ENCODE results near the gene LSM12.

Gene LSM12

GRCh38 chr17:44079877-44080821 lies 13.7 kb upstream of the LSM12 start:
- Mint-ChIP-seq H3K9me3 (no peaks in the 10 kb centered on the region), H3K4me3 (no peak overlapping the region), H3K27me3 (ENCODE audit: low read depth) (peaks cover 3% of the 10 kb centered on the region), H3K27ac (peak overlapping the region in 1 of 3 experiments; percentile 45), H3K36me3 (ENCODE audit: low read depth) (peaks cover 62% of the 10 kb centered on the region), H3K4me1 (no peaks in the 10 kb centered on the region)
- TF ChIP-seq CTCF (IDR thresholded peaks at IDR 0.05; ENCODE audit: unreplicated experiment in 3 of 3) = no peak

- Mint-ChIP-seq H3K4me3 (no peak overlapping the region), H3K9me3 (no peaks in the 10 kb centered on the region), H3K4me1 (no peaks in the 10 kb centered on the region), H3K36me3 (ENCODE audit: low read depth) (peaks cover 60% of the 10 kb centered on the region), H3K27me3 (ENCODE audit: low read depth) (peaks cover 3% of the 10 kb centered on the region), H3K27ac (no peak overlapping the region)
- TF ChIP-seq CTCF (IDR thresholded peaks at IDR 0.05; ENCODE audit: unreplicated experiment in 3 of 3) = no peak
These were observed 11.9 kb upstream of the LSM12 start for GRCh38 chr17:44078412-44078811.

- peaks cover 5% of the 10 kb centered on the region for H3K4me1 Mint-ChIP-seq
- TF ChIP-seq CTCF (IDR thresholded peaks at IDR 0.05; ENCODE audit: unreplicated experiment in 3 of 3) = no peak
- peaks cover 1% of the 10 kb centered on the region for H3K27me3 Mint-ChIP-seq (ENCODE audit: low read depth)
- H3K9me3 Mint-ChIP-seq = no peaks in the 10 kb centered on the region
- H3K4me3 Mint-ChIP-seq = no peak overlapping the region
- no peak overlapping the region for H3K27ac Mint-ChIP-seq
- peaks cover 54% of the 10 kb centered on the region for H3K36me3 Mint-ChIP-seq (ENCODE audit: low read depth)
These were observed 11.1 kb upstream of the LSM12 start for GRCh38 chr17:44077595-44077909.

GRCh38 chr17:44076716-44077594 lies 10.5 kb upstream of the LSM12 start:
- H3K36me3 Mint-ChIP-seq (ENCODE audit: low read depth) = peaks cover 48% of the 10 kb centered on the region
- H3K4me3 Mint-ChIP-seq = no peak overlapping the region
- no peak overlapping the region for H3K27ac Mint-ChIP-seq
- no peaks in the 10 kb centered on the region for H3K27me3 Mint-ChIP-seq (ENCODE audit: low read depth)
- peaks cover 8% of the 10 kb centered on the region for H3K4me1 Mint-ChIP-seq
- TF ChIP-seq CTCF (IDR thresholded peaks at IDR 0.05; ENCODE audit: unreplicated experiment in 3 of 3) = no peak
- no peaks in the 10 kb centered on the region for H3K9me3 Mint-ChIP-seq

- peaks cover 44% of the 10 kb centered on the region for H3K36me3 Mint-ChIP-seq (ENCODE audit: low read depth)
- no peak overlapping the region for H3K4me3 Mint-ChIP-seq
- H3K9me3 Mint-ChIP-seq = no peaks in the 10 kb centered on the region
- no peak for TF ChIP-seq CTCF (IDR thresholded peaks at IDR 0.05; ENCODE audit: unreplicated experiment in 3 of 3)
- H3K27me3 Mint-ChIP-seq (ENCODE audit: low read depth) = no peaks in the 10 kb centered on the region
- peaks cover 18% of the 10 kb centered on the region for H3K4me1 Mint-ChIP-seq
- peak overlapping the region in 1 of 3 experiments; percentile 44 for H3K27ac Mint-ChIP-seq
These were observed 9.3 kb upstream of the LSM12 start for GRCh38 chr17:44075598-44076293.

Data from nephron (organoid).